ENCODE measurements around the gene HMBS.

- TF ChIP-seq RXRA (IDR thresholded peaks at IDR 0.05; ENCODE audit: insufficient read depth, low read depth, low read length) (no peak), CHD2 (IDR thresholded peaks at IDR 0.05; ENCODE audit: low read length) (no peak), CEBPB (IDR thresholded peaks at IDR 0.05; ENCODE audit: low read depth, low read length) (no peak), POLR2A (IDR thresholded peaks at IDR 0.05; ENCODE audit: control extremely low read depth in 1 of 2, low read depth in 2 of 2, low read length in 2 of 2) (no peak), EZH2 (IDR thresholded peaks at IDR 0.05; ENCODE audit: low read depth, low read length, severe bottlenecking) (no peak), SUZ12 (IDR thresholded peaks at IDR 0.05; ENCODE audit: low read length) (no peak), MAX (IDR thresholded peaks at IDR 0.05) (no peak), RAD21 (IDR thresholded peaks at IDR 0.05 in 1 of 2, conservative IDR thresholded peaks at IDR 0.05 in 1 of 2; ENCODE audit: low read depth in 2 of 2, low read length in 2 of 2) (no peak), MAFK (IDR thresholded peaks at IDR 0.05; ENCODE audit: low read depth, low read length) (no peak), EP300 (IDR thresholded peaks at IDR 0.05; ENCODE audit: borderline replicate concordance in 1 of 2, low read depth in 2 of 2, low read length in 2 of 2) (no peak)
These were observed 29.0 kb downstream of the HMBS start for GRCh38 chr11:119113716-119114115.
